HUDEP-2 (cell line): ENCODE results near the gene CENPVL1.
"Not testable (repeated sequence)": the region's sequence is repeated elsewhere in the genome, so short reads cannot be mapped to it uniquely, and the experiment has no call there.

Experiments
- DNase-seq, 76 experiments: peaks; one replicate each; lab custom pipeline; 2025; ENCODE audit not compliant: unreplicated experiment in 76 of 76; lab: John Stamatoyannopoulos, UW

Gene CENPVL1

GRCh38 chrX:51710277-51711164 lies at the start of gene CENPVL1:
TSS of gene CENPVL1 (plus strand) at chrX:51710512. CDS start at chrX:51710512, 0 bp downstream.
- DNase-seq = not testable (repeated sequence)

GRCh38 chrX:51665981-51666380 lies 44.3 kb upstream of the CENPVL1 start:
- DNase-seq = no peak

GRCh38 chrX:51679689-51680433 lies 30.5 kb upstream of the CENPVL1 start:
- DNase-seq = not testable (repeated sequence)

GRCh38 chrX:51681808-51682719 lies 28.2 kb upstream of the CENPVL1 start:
- DNase-seq = not testable (repeated sequence)

GRCh38 chrX:51682720-51683062 lies 27.6 kb upstream of the CENPVL1 start, which contains the start of gene CENPVL2:
TSS of gene CENPVL2 (minus strand) at chrX:51682831. CDS start at chrX:51682831, 0 bp downstream.
- DNase-seq = not testable (repeated sequence)

- no peak for DNase-seq
Measured at GRCh38 chrX:51694254-51694653, 16.1 kb upstream of the CENPVL1 start.

GRCh38 chrX:51697397-51697796 lies 12.9 kb upstream of the CENPVL1 start:
- DNase-seq = no peak

- not testable (repeated sequence) for DNase-seq
Measured at GRCh38 chrX:51712943-51713647, 2.8 kb downstream of the CENPVL1 start.

- DNase-seq = no peak
Measured at GRCh38 chrX:51728202-51728601, 17.9 kb downstream of the CENPVL1 start.

GRCh38 chrX:51737091-51737490 lies 26.8 kb downstream of the CENPVL1 start:
- DNase-seq = no peak

GRCh38 chrX:51742586-51742985 lies 32.3 kb downstream of the CENPVL1 start:
- no peak for DNase-seq

- peak in 42 of 76 experiments; percentile 0 to 49 (median 12) for DNase-seq
Measured at GRCh38 chrX:51743179-51743957, 33.1 kb downstream of the CENPVL1 start, which contains the start of gene GSPT2. TSS of gene GSPT2 (plus strand) at chrX:51743442. CDS start at chrX:51743627, 185 bp downstream.

- no peak for DNase-seq
Measured at GRCh38 chrX:51747671-51748070, 37.4 kb downstream of the CENPVL1 start.

GRCh38 chrX:51759055-51759839 lies 48.9 kb downstream of the CENPVL1 start:
- no peak for DNase-seq

GRCh38 chrX:51760657-51761056 lies 50.3 kb downstream of the CENPVL1 start:
- no peak for DNase-seq
